NT2/D1 (cell line): ENCODE measurements around the gene NCF2.

Experiments
- SUZ12 ChIP-seq: IDR thresholded peaks from 2 replicates; pipeline ENCODE4 v1.6.1; 2011; ENCODE audit not compliant: insufficient read length, insufficient read depth; ENCODE audit errors: extremely low read depth
- YY1 ChIP-seq: IDR thresholded peaks from 2 replicates; pipeline ENCODE4 v1.6.1; 2011; ENCODE audit not compliant: insufficient read length, insufficient read depth
- ZNF274 ChIP-seq: IDR thresholded peaks from 2 replicates; pipeline ENCODE4 v1.6.1; 2011; ENCODE audit warnings: mild to moderate bottlenecking, low read depth, low read length

GRCh38 chr1:183633676-183634343 is 43.6 kb upstream of the NCF2 start:
- TF ChIP-seq ZNF274 (no peak), YY1 (no peak), SUZ12 (no peak)
